HCT116 (cell line): Measurements from ENCODE around the gene LRRC15. TPM values are rescaled to one million over a fixed set of nuclear protein-coding genes. Genes with fewer than 3 reads are reported as not detected.
A peak's percentile ranks its signal among the peaks of the same experiment; 100 is the strongest.

Experiments
- ATAC-seq: fragments of 200-7000 bp; cut with Tn5 transposase; 2 replicates; pipeline ENCODE4 v1.9.1; 2020; ENCODE audit warnings: mild to moderate bottlenecking, moderate library complexity
- BruUV-seq: library from RNA; stranded (reverse); fragments of 400-500 nt; replicated peaks from 2 replicates; lab custom pipeline; 2021; lab: Mats Ljungman, UMichigan
- CTCF ChIA-PET: fragments of 300-600 bp; sonication (Branson Sonifier 250); formaldehyde crosslinking; loops from one replicate; lab custom pipeline; 2021; ENCODE audit warnings: antibody characterized with exemption; lab: Charles Lee
- POLR2A ChIA-PET: fragments of 300-600, 350-600 bp; sonication (Branson Sonifier 250); formaldehyde crosslinking; loops from one replicate; lab custom pipeline; 2021; ENCODE audit warnings: antibody characterized with exemption; lab: Charles Lee
- RAD21 ChIA-PET, 2 experiments: fragments of 300-600 bp; sonication (Branson Sonifier 250); formaldehyde crosslinking; loops; one replicate each; lab custom pipeline; 2023; ENCODE audit warnings: low total read pairs in 2 of 2; ENCODE audit not compliant: uncharacterized antibody in 2 of 2, unreplicated experiment in 2 of 2, low non-redundant PET in 1 of 2; lab: Charles Lee
- DNase-seq: peaks from one replicate; pipeline ENCODE4 v3.0.0-alpha.2; 2010; ENCODE audit warnings: low read depth, low spot score
- H2AFZ ChIP-seq: fragments of 200-600 bp; shearing (Covaris generic), sonication (generic); 2 replicates; pipeline ENCODE4 v1.6.1; 2017; ENCODE audit warnings: low read depth, mixed run types, mixed read lengths, antibody characterized with exemption, low read length; ENCODE audit not compliant: poor library complexity, severe bottlenecking
- H3K27ac ChIP-seq: 2 replicates; pipeline ENCODE4 v1.5.1; 2012; ENCODE audit warnings: low read depth, low read length
- H3K27me3 ChIP-seq: fragments of 200-600 bp; sonication (generic); 2 replicates; pipeline ENCODE4 v1.6.1; 2016; ENCODE audit warnings: mixed run types, low read length, mixed read lengths; ENCODE audit not compliant: insufficient read depth
- H3K36me3 ChIP-seq, 2 experiments: fragments of 200-500 bp in 1 of 2; fragments of 200-600 bp in 1 of 2; sonication (Bioruptor generic) in 1 of 2; sonication (generic) in 1 of 2; 2 replicates each; pipeline versions ENCODE4 v1.5.1 to v1.6.1; 2014 to 2016; ENCODE audit warnings: low read length in 2 of 2, inconsistent platforms in 1 of 2, mixed read lengths in 1 of 2, mixed run types in 1 of 2; ENCODE audit not compliant: insufficient read depth in 2 of 2, control insufficient read depth in 1 of 2
- H3K4me1 ChIP-seq, 2 experiments: fragments of 200-600 bp in 1 of 2; sonication (generic) in 1 of 2; 2 replicates each; pipeline versions ENCODE4 v1.5.1 to v1.6.1; 2012 to 2017; ENCODE audit warnings: low read length in 2 of 2, inconsistent platforms in 1 of 2, mild to moderate bottlenecking in 1 of 2, mixed read lengths in 1 of 2, mixed run types in 1 of 2, moderate library complexity in 1 of 2; ENCODE audit not compliant: insufficient read depth in 2 of 2, control insufficient read depth in 1 of 2
- H3K4me2 ChIP-seq: fragments of 200-600 bp; sonication (generic); 2 replicates; pipeline ENCODE4 v1.6.1; 2017; ENCODE audit warnings: mixed run types, low read length, mixed read lengths
- H3K4me3 ChIP-seq, 2 experiments: fragments of 200-600 bp in 1 of 2; sonication (generic) in 1 of 2; replicated peaks in 1 of 2; 2 replicates each; pipeline ENCODE4 v1.5.1; 2011 to 2016; ENCODE audit warnings: low read length in 2 of 2, control low read depth in 1 of 2, low read depth in 1 of 2, mild to moderate bottlenecking in 1 of 2, mixed read lengths in 1 of 2, mixed run types in 1 of 2
- H3K79me2 ChIP-seq: fragments of 200-600 bp; sonication (generic); 2 replicates; pipeline ENCODE4 v1.6.1; 2017; ENCODE audit warnings: mild to moderate bottlenecking, mixed run types, low read length, moderate library complexity, mixed read lengths; ENCODE audit not compliant: insufficient read depth
- H3K9ac ChIP-seq: fragments of 200-600 bp; sonication (generic); 2 replicates; pipeline ENCODE4 v1.6.1; 2016; ENCODE audit warnings: low read length, mixed read lengths
- H3K9me2 ChIP-seq: fragments of 200-600 bp; sonication (generic), shearing (Covaris generic); 2 replicates; pipeline ENCODE4 v1.6.1; 2017; ENCODE audit warnings: mixed run types, mild to moderate bottlenecking, moderate library complexity; ENCODE audit not compliant: insufficient read depth
- H3K9me3 ChIP-seq, 2 experiments: fragments of 200-500 bp in 1 of 2; fragments of 200-600 bp in 1 of 2; sonication (Bioruptor generic) in 1 of 2; sonication (generic) in 1 of 2; 2 replicates each; pipeline ENCODE4 v1.6.1; 2014 to 2017; ENCODE audit warnings: low read length in 2 of 2, mixed read lengths in 2 of 2, inconsistent platforms in 1 of 2, low read depth in 1 of 2, mild to moderate bottlenecking in 1 of 2, mixed run types in 1 of 2, moderate library complexity in 1 of 2; ENCODE audit not compliant: control insufficient read depth in 1 of 2, insufficient read depth in 1 of 2
- H4K20me1 ChIP-seq: fragments of 200-600 bp; sonication (generic), shearing (Covaris generic); 2 replicates; pipeline ENCODE4 v1.6.1; 2017; ENCODE audit warnings: mixed run types, mild to moderate bottlenecking, moderate library complexity; ENCODE audit not compliant: insufficient read depth
- CEBPB ChIP-seq: IDR thresholded peaks from 2 replicates; pipeline ENCODE4 v1.6.1; 2012; ENCODE audit warnings: low read depth
- EGR1 ChIP-seq: IDR thresholded peaks from 2 replicates; pipeline ENCODE4 v1.6.1; 2012; ENCODE audit warnings: low read depth
- ELF1 ChIP-seq: IDR thresholded peaks from 2 replicates; pipeline ENCODE4 v1.6.1; 2012; ENCODE audit warnings: low read depth, borderline replicate concordance
- EZH2phosphoT487 ChIP-seq: fragments of 200-600 bp; IDR thresholded peaks from 2 replicates; pipeline ENCODE4 v1.6.1; 2018; ENCODE audit warnings: antibody characterized with exemption, borderline replicate concordance
- FOSL1 ChIP-seq: IDR thresholded peaks from 2 replicates; pipeline ENCODE4 v1.6.1; 2012; ENCODE audit warnings: low read depth
- JUND ChIP-seq: IDR thresholded peaks from 2 replicates; pipeline ENCODE4 v1.6.1; 2012
- POLR2AphosphoS5 ChIP-seq: IDR thresholded peaks from 2 replicates; pipeline ENCODE4 v1.6.1; 2011; ENCODE audit warnings: mild to moderate bottlenecking, low read depth, low read length, moderate library complexity
- RAD21 ChIP-seq: IDR thresholded peaks from 2 replicates; pipeline ENCODE4 v1.6.1; 2012; ENCODE audit warnings: low read depth, mild to moderate bottlenecking
- SIN3A ChIP-seq: IDR thresholded peaks from 2 replicates; pipeline ENCODE4 v1.6.1; 2012; ENCODE audit warnings: low read depth
- SP1 ChIP-seq: IDR thresholded peaks from 2 replicates; pipeline ENCODE4 v1.6.1; 2012; ENCODE audit warnings: low read depth
- SRF ChIP-seq: IDR thresholded peaks from 2 replicates; pipeline ENCODE4 v1.6.1; 2012; ENCODE audit warnings: low read depth
- TCF7L2 ChIP-seq: IDR thresholded peaks from 2 replicates; pipeline ENCODE4 v1.7.0; 2011; ENCODE audit warnings: borderline replicate concordance, inconsistent platforms; ENCODE audit not compliant: insufficient read depth, insufficient read length; ENCODE audit errors: extremely low read depth
- YY1 ChIP-seq: IDR thresholded peaks from 2 replicates; pipeline ENCODE4 v1.6.1; 2011; ENCODE audit warnings: low read length, low read depth, moderate library complexity, mild to moderate bottlenecking; ENCODE audit not compliant: insufficient replicate concordance; ENCODE audit errors: extremely low read depth
- ZFX ChIP-seq: fragments of 450-650 bp; IDR thresholded peaks from 2 replicates; pipeline ENCODE4 v1.6.1; 2017
- ZNF274 ChIP-seq: fragments of 200-500 bp; sonication (Bioruptor generic); IDR thresholded peaks from 2 replicates; pipeline ENCODE4 v1.6.1; 2014; ENCODE audit warnings: mild to moderate bottlenecking, low read depth, low read length, inconsistent platforms
- intact Hi-C: fragments of 100-400 bp; cut with micrococcal nuclease; formaldehyde crosslinking; loops from 2 replicates; pipeline ENCODE4 v1.10.0; 2022
- total RNA-seq: library from RNA; stranded (reverse); gene quantifications from one replicate; pipeline ENCODE4 v1.2.1, GENCODE V29; 2021; ENCODE audit not compliant: unreplicated experiment
- TF ChIP-seq, protein P1 (sequence below): IDR thresholded peaks from 2 replicates; pipeline ENCODE4 v1.6.1; 2012
- TF ChIP-seq, protein P2 (sequence below), 3 experiments: fragments of 200-600 bp in 1 of 3; sonication (generic) in 1 of 3; IDR thresholded peaks in 2 of 3; conservative IDR thresholded peaks in 1 of 3; 2 replicates each; pipeline ENCODE4 v1.5.1; 2012 to 2017; ENCODE audit warnings: low read depth in 2 of 3, low read length in 2 of 3, antibody characterized with exemption in 1 of 3, borderline replicate concordance in 1 of 3, control low read depth in 1 of 3, mild to moderate bottlenecking in 1 of 3, mixed read lengths in 1 of 3, mixed run types in 1 of 3, moderate library complexity in 1 of 3; ENCODE audit not compliant: insufficient read depth in 1 of 3
- TF ChIP-seq, protein P3 (sequence below): IDR thresholded peaks from 2 replicates; pipeline ENCODE4 v1.6.1; 2012; ENCODE audit warnings: low read depth
- TF ChIP-seq, protein P4 (sequence below): IDR thresholded peaks from 2 replicates; pipeline ENCODE4 v1.6.1; 2012

Gene LRRC15
- total RNA-seq, 1 experiment from 2014 or later = not detected

DNA sequence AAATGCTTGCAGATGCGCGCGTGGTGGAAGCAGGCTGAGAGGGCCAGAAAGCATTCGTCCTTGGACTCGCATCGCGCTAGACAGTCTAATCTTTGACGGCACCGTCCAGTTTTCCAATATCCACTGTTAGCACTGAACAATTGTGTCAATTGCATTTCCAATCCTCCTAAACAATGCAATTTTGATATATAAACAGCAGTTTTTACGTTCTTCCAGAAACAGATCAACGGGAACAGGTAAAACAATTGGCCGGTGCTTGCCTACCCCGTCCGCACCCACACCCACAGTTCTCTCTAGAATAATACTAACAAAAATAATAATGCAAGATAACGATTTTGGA is 35.6 kb downstream of the LRRC15 start:
- Histone ChIP-seq H3K9ac (no peak overlapping the region), H3K4me2 (peak overlapping the region; percentile 81), H3K4me1 (peaks cover 14 to 35% of the 10 kb centered on the region in 2 experiments; a peak in 3 of 4 replicates), H3K27ac (no peak overlapping the region), H3K27me3 (no peaks in the 10 kb centered on the region), H4K20me1 (no peaks in the 10 kb centered on the region), H3K9me3 (no peaks in the 10 kb centered on the region), H3K79me2 (no peaks in the 10 kb centered on the region), H2AFZ (peak overlapping the region; percentile 41), H3K4me3 (peak overlapping the region in 1 of 2 experiments; percentile 49; a peak in 3 of 4 replicates), H3K9me2 (no peaks in the 10 kb centered on the region), H3K36me3 (no peaks in the 10 kb centered on the region)
- no TSS peak for BruUV-seq
- ChIA-PET CTCF (interaction anchor here (0.7 to 2.5 kb wide), 14 partner anchors 9 to 553 kb away, joined by 3 to 24 read pairs (median 5); partner anchors contain the start of gene LSG1), POLR2A (interaction anchor here (0.9 kb wide), 1 partner anchor 11 kb away, joined by 3 read pairs; no protein-coding TSS in a partner anchor), RAD21 (interaction anchor here (0.7 to 1.6 kb wide), 4 partner anchors 10 to 261 kb away, joined by 3 to 4 read pairs (median 3); no protein-coding TSS in a partner anchor)
- intact Hi-C loops = loop anchor here (1.0 to 10.0 kb wide), 6 partner anchors 70 to 1181 kb away; partner anchors contain the start of gene LSG1
- ATAC-seq (no peak), DNase-seq (no peak)
- TF ChIP-seq TCF7L2 (no peak), JUND (no peak), EGR1 (no peak), ZNF274 (no peak), YY1 (no peak), ZFX (no peak), CEBPB (no peak), FOSL1 (no peak), POLR2AphosphoS5 (no peak), RAD21 (no peak), SP1 (no peak), EZH2phosphoT487 (no peak), SIN3A (no peak), ELF1 (no peak), SRF (no peak)
- TF ChIP-seq, protein P1, sequence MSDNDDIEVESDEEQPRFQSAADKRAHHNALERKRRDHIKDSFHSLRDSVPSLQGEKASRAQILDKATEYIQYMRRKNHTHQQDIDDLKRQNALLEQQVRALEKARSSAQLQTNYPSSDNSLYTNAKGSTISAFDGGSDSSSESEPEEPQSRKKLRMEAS = no peak
- TF ChIP-seq, protein P2, sequence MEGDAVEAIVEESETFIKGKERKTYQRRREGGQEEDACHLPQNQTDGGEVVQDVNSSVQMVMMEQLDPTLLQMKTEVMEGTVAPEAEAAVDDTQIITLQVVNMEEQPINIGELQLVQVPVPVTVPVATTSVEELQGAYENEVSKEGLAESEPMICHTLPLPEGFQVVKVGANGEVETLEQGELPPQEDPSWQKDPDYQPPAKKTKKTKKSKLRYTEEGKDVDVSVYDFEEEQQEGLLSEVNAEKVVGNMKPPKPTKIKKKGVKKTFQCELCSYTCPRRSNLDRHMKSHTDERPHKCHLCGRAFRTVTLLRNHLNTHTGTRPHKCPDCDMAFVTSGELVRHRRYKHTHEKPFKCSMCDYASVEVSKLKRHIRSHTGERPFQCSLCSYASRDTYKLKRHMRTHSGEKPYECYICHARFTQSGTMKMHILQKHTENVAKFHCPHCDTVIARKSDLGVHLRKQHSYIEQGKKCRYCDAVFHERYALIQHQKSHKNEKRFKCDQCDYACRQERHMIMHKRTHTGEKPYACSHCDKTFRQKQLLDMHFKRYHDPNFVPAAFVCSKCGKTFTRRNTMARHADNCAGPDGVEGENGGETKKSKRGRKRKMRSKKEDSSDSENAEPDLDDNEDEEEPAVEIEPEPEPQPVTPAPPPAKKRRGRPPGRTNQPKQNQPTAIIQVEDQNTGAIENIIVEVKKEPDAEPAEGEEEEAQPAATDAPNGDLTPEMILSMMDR (IDR thresholded peaks at IDR 0.05 in 2 of 3, conservative IDR thresholded peaks at IDR 0.05 in 1 of 3; ENCODE audit: borderline replicate concordance in 1 of 3, insufficient read depth in 1 of 3, low read depth in 2 of 3, low read length in 2 of 3) = no peak
- TF ChIP-seq, protein P3, sequence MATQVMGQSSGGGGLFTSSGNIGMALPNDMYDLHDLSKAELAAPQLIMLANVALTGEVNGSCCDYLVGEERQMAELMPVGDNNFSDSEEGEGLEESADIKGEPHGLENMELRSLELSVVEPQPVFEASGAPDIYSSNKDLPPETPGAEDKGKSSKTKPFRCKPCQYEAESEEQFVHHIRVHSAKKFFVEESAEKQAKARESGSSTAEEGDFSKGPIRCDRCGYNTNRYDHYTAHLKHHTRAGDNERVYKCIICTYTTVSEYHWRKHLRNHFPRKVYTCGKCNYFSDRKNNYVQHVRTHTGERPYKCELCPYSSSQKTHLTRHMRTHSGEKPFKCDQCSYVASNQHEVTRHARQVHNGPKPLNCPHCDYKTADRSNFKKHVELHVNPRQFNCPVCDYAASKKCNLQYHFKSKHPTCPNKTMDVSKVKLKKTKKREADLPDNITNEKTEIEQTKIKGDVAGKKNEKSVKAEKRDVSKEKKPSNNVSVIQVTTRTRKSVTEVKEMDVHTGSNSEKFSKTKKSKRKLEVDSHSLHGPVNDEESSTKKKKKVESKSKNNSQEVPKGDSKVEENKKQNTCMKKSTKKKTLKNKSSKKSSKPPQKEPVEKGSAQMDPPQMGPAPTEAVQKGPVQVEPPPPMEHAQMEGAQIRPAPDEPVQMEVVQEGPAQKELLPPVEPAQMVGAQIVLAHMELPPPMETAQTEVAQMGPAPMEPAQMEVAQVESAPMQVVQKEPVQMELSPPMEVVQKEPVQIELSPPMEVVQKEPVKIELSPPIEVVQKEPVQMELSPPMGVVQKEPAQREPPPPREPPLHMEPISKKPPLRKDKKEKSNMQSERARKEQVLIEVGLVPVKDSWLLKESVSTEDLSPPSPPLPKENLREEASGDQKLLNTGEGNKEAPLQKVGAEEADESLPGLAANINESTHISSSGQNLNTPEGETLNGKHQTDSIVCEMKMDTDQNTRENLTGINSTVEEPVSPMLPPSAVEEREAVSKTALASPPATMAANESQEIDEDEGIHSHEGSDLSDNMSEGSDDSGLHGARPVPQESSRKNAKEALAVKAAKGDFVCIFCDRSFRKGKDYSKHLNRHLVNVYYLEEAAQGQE = no peak
- TF ChIP-seq, protein P4, sequence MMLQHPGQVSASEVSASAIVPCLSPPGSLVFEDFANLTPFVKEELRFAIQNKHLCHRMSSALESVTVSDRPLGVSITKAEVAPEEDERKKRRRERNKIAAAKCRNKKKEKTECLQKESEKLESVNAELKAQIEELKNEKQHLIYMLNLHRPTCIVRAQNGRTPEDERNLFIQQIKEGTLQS = no peak
